ENCODE results near the gene SPEM3. TPM values are rescaled to one million over a fixed set of nuclear protein-coding genes. Genes with fewer than 3 reads are reported as not detected.

The SPEM3 gene
- total and polyA plus RNA-seq, 8 donors = not detected

- Histone ChIP-seq H3K4me3 (no peak overlapping the region), H3K27ac (no peak overlapping the region), H3K36me3 (peaks cover 0 to 10% (median 0%) of the 10 kb centered on the region in 3 donors), H3K9me3 (no peaks in the 10 kb centered on the region), H3K27me3 (no peaks in the 10 kb centered on the region), H3K4me1 (peaks cover 0 to 7% (median 0%) of the 10 kb centered on the region in 3 donors)
- no peak for FAIRE-seq
- WGBS, 2 donors = 86 to 87% methylated on average over 19 of the region's 19 CpGs
- ATAC-seq = no peak
- no peak for DNase-seq
- no peak for TF ChIP-seq CTCF (IDR thresholded peaks at IDR 0.05)
- intact Hi-C loops (cut with DNase I) = no loop called here
These were observed 38.4 kb upstream of the SPEM3 start for GRCh38 chr17:7389924-7390910.

DNA sequence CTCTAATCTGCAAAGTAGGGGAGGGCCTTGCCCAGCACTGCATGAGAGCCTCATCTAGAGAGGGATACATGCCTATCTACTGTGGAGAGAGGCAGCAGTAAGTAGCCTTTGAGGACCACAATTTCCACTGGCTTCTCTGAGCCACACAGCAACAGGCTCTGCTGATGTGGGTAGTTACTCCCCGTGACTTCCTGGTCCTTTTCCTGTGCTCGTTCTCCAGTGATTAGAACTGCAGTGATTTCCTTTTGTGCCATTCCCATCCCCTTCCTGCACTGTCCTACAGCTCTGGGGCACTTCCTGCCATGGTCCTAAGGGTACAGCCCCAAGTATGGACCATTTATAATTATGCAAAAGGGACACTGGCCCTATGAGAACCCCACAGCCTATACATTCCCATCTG is 37.4 kb upstream of the SPEM3 start:
- FAIRE-seq (no peak), DNase-seq (no peak), ATAC-seq (no peak)
- no peak overlapping the region for H3K27ac ChIP-seq
- peaks cover 0 to 10% (median 0%) of the 10 kb centered on the region in 3 donors for H3K36me3 ChIP-seq
- H3K27me3 ChIP-seq = no peaks in the 10 kb centered on the region
- peaks cover 0 to 9% (median 0%) of the 10 kb centered on the region in 3 donors for H3K4me1 ChIP-seq
- H3K4me3 ChIP-seq = no peak overlapping the region
- H3K9me3 ChIP-seq = no peaks in the 10 kb centered on the region
- WGBS, 2 donors = 73 to 76% methylated on average over 2 of the region's 2 CpGs
- intact Hi-C loops (cut with DNase I) = no loop called here
- no peak for TF ChIP-seq CTCF (IDR thresholded peaks at IDR 0.05)

DNA sequence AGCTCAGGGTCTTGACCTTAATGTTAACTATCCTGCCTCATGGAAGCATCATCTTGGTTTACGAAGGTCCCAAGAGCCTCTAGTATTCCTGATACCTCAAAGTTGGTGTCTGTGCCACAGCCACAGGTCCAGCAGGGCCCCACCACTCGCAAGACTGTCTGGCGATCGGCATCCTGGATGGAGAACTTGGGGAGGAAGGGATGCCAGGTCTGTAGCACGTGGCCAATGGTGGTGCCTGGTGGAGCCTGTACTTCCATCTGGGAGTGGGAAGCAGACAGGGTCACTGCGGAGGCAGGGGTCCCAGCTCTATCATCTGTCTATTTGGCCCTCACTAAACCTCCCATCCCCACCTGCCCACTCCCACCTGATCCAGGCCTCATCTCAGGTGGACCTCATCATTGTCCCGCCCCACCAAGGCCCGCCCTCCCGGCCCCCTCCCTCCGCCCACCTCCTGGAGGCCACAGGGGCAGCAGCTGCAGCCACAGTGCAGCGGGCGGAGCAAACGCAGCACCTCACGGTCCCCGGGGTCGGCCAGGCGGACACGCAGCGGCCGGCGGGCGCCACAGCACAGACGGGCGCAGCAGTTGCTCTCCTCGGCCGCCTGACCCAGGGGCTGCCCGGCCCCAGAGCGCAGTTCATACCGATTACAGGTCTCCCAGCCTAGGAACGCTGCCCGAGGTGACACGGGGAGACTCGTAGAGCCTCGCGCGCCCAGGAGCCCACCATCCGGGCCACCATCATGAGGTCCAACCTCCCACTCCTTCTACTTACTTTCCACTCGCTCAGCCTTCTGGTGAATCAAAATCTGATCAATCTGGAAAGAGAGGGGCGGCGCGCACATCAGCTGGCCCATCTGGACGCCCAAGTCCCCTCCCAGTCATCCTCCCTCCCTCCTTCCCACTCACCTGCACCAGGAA is 35.7 kb upstream of the SPEM3 start:
- Histone ChIP-seq H3K4me1 (peaks cover 0 to 9% (median 0%) of the 10 kb centered on the region in 3 donors), H3K27me3 (no peaks in the 10 kb centered on the region), H3K36me3 (peaks cover 0 to 10% (median 0%) of the 10 kb centered on the region in 3 donors), H3K9me3 (no peaks in the 10 kb centered on the region), H3K4me3 (peak overlapping the region in 2 of 4 donors; percentile 63 to 69), H3K27ac (no peak overlapping the region)
- no peak for TF ChIP-seq CTCF (IDR thresholded peaks at IDR 0.05)
- DNase-seq (peak in 3 of 6 donors; percentile 19 to 77 (median 51)), FAIRE-seq (no peak), ATAC-seq (no peak)
- 79 to 82% methylated on average over 41 to 42 of the region's 42 CpGs for WGBS, 2 donors
- intact Hi-C loops (cut with DNase I) = no loop called here

- TF ChIP-seq CTCF (IDR thresholded peaks at IDR 0.05) = no peak
- Histone ChIP-seq H3K4me3 (peak overlapping the region; percentile 63 to 82 (median 71)), H3K27me3 (no peaks in the 10 kb centered on the region), H3K27ac (peak overlapping the region; percentile 85 to 94 (median 91)), H3K4me1 (peaks cover 0 to 9% (median 0%) of the 10 kb centered on the region in 3 donors), H3K9me3 (no peaks in the 10 kb centered on the region), H3K36me3 (peaks cover 0 to 8% (median 0%) of the 10 kb centered on the region in 3 donors)
- FAIRE-seq (no peak), DNase-seq (peak in 2 of 6 donors; percentile 51 to 75), ATAC-seq (peak; percentile 10 to 41 (median 28))
- 10 to 11% methylated on average over 39 to 48 of the region's 48 CpGs for WGBS, 2 donors
- intact Hi-C loops (cut with DNase I) = no loop called here
These were observed 34.8 kb upstream of the SPEM3 start for GRCh38 chr17:7393613-7394451.
